HK-2 (cell line): ENCODE results near the gene MAD1L1.
"Not testable (repeated sequence)": the region's sequence is repeated elsewhere in the genome, so short reads cannot be mapped to it uniquely, and the experiment has no call there.

Experiments
- DNase-seq: peaks from one replicate; pipeline ENCODE4 v3.0.0-alpha.2; 2018; ENCODE audit not compliant: unreplicated experiment

The MAD1L1 gene

GRCh38 chr7:2173189-2173827 is 59.4 kb downstream of the MAD1L1 start:
- no peak for DNase-seq

GRCh38 chr7:2172311-2173188 is 60.2 kb downstream of the MAD1L1 start:
- no peak for DNase-seq

- DNase-seq: no peak
Observed at GRCh38 chr7:2171855-2172254, 60.9 kb downstream of the MAD1L1 start.

- DNase-seq: no peak
Observed at GRCh38 chr7:2170576-2171521, 61.9 kb downstream of the MAD1L1 start.

- DNase-seq: no peak
Observed at GRCh38 chr7:2169923-2170575, 62.7 kb downstream of the MAD1L1 start.

GRCh38 chr7:2168615-2169311 is 64.0 kb downstream of the MAD1L1 start:
- DNase-seq: no peak

- no peak for DNase-seq
Observed at GRCh38 chr7:2166625-2167280, 66.0 kb downstream of the MAD1L1 start.

- no peak for DNase-seq
Observed at GRCh38 chr7:2165610-2166594, 66.8 kb downstream of the MAD1L1 start.

GRCh38 chr7:2165239-2165609 is 67.5 kb downstream of the MAD1L1 start:
- no peak for DNase-seq

GRCh38 chr7:2164646-2165045 is 68.1 kb downstream of the MAD1L1 start:
- no peak for DNase-seq

GRCh38 chr7:2163600-2164555 is 68.9 kb downstream of the MAD1L1 start:
- no peak for DNase-seq

- DNase-seq: no peak
Observed at GRCh38 chr7:2162959-2163358, 69.8 kb downstream of the MAD1L1 start.

GRCh38 chr7:2162004-2162902 is 70.5 kb downstream of the MAD1L1 start:
- DNase-seq: not testable (repeated sequence)

- DNase-seq: no peak
Observed at GRCh38 chr7:2159176-2159520, 73.6 kb downstream of the MAD1L1 start.

GRCh38 chr7:2158331-2159175 is 74.2 kb downstream of the MAD1L1 start:
- DNase-seq: no peak
